ENCODE measurements around the gene PPP1R1C. TPM values are rescaled to one million over a fixed set of nuclear protein-coding genes. Genes with fewer than 3 reads are reported as not detected.

The PPP1R1C gene
- total and polyA plus RNA-seq, 2 donors from 2014 or later = 2.5 TPM

DNA sequence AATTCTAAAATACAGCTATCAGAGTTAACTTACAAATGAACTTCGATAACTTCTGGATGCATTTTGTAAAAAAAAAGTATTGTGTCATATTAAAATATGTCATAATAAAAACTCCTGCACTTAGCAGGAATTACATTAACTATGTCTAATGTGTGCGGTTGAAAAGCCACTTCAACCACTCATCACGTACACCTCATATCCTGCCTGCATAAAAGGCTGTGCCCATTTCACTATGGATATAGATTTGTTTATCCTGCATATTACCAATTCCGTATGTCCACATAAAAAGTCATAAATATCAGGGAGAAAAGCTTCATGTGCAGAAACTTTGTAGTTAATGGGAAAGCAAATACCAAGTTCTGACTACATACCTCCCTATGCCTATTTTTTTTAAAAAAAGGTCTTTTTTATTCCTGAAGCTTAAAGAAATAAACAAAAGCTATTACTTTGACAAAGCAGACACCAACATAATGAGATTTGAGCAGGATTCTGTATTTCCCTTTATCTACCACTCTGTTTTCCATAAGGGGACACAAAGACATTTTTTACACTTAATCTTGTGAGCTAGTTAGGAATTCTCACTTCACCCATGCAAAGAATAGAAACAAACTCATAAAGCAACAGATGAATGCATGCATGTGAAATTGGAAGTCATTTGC is 96.1 kb downstream of the PPP1R1C start:
- FAIRE-seq = no peak
- no peak overlapping the region for H3K9ac ChIP-seq (ENCODE audit: low read length in 3 of 3)
- TF ChIP-seq, protein P1, sequence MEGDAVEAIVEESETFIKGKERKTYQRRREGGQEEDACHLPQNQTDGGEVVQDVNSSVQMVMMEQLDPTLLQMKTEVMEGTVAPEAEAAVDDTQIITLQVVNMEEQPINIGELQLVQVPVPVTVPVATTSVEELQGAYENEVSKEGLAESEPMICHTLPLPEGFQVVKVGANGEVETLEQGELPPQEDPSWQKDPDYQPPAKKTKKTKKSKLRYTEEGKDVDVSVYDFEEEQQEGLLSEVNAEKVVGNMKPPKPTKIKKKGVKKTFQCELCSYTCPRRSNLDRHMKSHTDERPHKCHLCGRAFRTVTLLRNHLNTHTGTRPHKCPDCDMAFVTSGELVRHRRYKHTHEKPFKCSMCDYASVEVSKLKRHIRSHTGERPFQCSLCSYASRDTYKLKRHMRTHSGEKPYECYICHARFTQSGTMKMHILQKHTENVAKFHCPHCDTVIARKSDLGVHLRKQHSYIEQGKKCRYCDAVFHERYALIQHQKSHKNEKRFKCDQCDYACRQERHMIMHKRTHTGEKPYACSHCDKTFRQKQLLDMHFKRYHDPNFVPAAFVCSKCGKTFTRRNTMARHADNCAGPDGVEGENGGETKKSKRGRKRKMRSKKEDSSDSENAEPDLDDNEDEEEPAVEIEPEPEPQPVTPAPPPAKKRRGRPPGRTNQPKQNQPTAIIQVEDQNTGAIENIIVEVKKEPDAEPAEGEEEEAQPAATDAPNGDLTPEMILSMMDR (IDR thresholded peaks at IDR 0.05; ENCODE audit: borderline replicate concordance, extremely low read depth, insufficient read depth) = no peak
- no peaks in the 10 kb centered on the region for H3K9me3 ChIP-seq (ENCODE audit: control insufficient read depth in 2 of 3, insufficient read depth in 1 of 3, low read length in 3 of 3)
- no peak for DNase-seq
- H3K4me1 ChIP-seq (ENCODE audit: control insufficient read depth in 2 of 3, insufficient read depth in 2 of 3, low read depth in 1 of 3, low read length in 3 of 3) = peaks cover 0 to 2% (median 0%) of the 10 kb centered on the region in 3 donors
- H3K27ac ChIP-seq (ENCODE audit: low read depth in 2 of 2, low read length in 2 of 2) = no peak overlapping the region
- intact Hi-C loops (cut with DNase I) = no loop called here
- no peak overlapping the region for H3K4me3 ChIP-seq (ENCODE audit: low read length in 3 of 3)
- H3K27me3 ChIP-seq (ENCODE audit: control insufficient read depth, insufficient read depth, low read length) = no peaks in the 10 kb centered on the region
- H3K36me3 ChIP-seq (ENCODE audit: control insufficient read depth in 2 of 3, insufficient read depth in 3 of 3, low read length in 3 of 3) = no peaks in the 10 kb centered on the region

DNA sequence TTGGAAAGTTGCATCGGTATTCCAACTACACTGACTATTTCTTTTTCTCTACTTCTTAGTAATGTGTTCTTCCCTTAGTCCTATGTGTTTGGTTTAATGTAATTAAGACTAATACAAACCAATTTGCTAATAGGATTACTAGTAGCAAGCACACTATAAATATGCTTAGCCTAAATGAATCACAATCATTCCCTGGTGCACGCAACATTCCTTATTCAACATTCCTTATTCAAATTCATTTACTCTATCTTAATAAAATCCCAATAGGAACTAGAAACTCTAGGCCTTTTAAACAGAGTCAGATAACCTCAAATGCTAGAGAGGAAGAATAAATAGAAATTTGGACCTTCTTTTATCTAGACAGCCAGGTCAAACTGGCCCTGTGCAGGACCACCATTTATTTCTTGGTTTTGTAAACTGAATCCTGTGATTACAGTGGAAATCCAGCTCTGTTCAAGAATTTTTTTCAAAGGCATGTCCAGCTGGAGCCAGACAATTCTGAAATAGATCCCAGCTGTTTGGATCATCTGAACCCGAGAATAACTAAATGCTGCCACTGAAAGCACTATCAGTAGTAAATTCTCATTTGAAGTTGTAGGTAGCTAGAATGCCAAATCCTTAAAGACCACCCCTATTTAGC is 103.1 kb downstream of the PPP1R1C start:
- H3K36me3 ChIP-seq (ENCODE audit: control insufficient read depth in 2 of 3, insufficient read depth in 3 of 3, low read length in 3 of 3) = no peaks in the 10 kb centered on the region
- H3K27ac ChIP-seq (ENCODE audit: low read depth in 2 of 2, low read length in 2 of 2) = no peak overlapping the region
- intact Hi-C loops (cut with DNase I) = no loop called here
- no peaks in the 10 kb centered on the region for H3K27me3 ChIP-seq (ENCODE audit: control insufficient read depth, insufficient read depth, low read length)
- DNase-seq = peak in 3 of 5 donors; percentile 19 to 68 (median 54)
- TF ChIP-seq, protein P1 (IDR thresholded peaks at IDR 0.05; ENCODE audit: borderline replicate concordance, extremely low read depth, insufficient read depth) = no peak
- H3K9me3 ChIP-seq (ENCODE audit: control insufficient read depth in 2 of 3, insufficient read depth in 1 of 3, low read length in 3 of 3) = no peaks in the 10 kb centered on the region
- no peak overlapping the region for H3K4me3 ChIP-seq (ENCODE audit: low read length in 3 of 3)
- no peaks in the 10 kb centered on the region for H3K4me1 ChIP-seq (ENCODE audit: control insufficient read depth in 2 of 3, insufficient read depth in 2 of 3, low read depth in 1 of 3, low read length in 3 of 3)
- no peak overlapping the region for H3K9ac ChIP-seq (ENCODE audit: low read length in 3 of 3)
- FAIRE-seq = no peak

DNA sequence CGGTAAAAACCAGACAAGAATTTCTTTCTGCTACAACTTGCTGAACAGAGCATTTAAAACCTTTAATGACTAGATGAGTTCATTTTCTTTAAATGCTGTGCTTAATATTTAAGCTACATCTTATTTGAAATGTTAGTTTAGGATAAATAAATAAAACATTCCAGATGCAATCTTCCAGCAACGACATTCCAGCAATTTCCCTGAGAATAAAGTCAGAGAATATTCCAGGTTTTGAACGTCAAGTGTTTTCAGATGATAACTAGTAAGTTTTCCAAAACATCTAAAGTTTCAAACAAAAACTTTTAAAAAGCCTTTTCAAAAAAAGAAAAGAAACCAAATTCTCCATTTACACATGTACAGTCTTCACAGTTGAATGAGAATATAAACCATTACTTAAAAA is 104.8 kb downstream of the PPP1R1C start:
- no peaks in the 10 kb centered on the region for H3K4me1 ChIP-seq (ENCODE audit: control insufficient read depth in 2 of 3, insufficient read depth in 2 of 3, low read depth in 1 of 3, low read length in 3 of 3)
- H3K27me3 ChIP-seq (ENCODE audit: control insufficient read depth, insufficient read depth, low read length) = no peaks in the 10 kb centered on the region
- H3K9me3 ChIP-seq (ENCODE audit: control insufficient read depth in 2 of 3, insufficient read depth in 1 of 3, low read length in 3 of 3) = no peaks in the 10 kb centered on the region
- FAIRE-seq (peak; percentile 54), DNase-seq (no peak)
- H3K27ac ChIP-seq (ENCODE audit: low read depth in 2 of 2, low read length in 2 of 2) = no peak overlapping the region
- H3K4me3 ChIP-seq (ENCODE audit: low read length in 3 of 3) = no peak overlapping the region
- H3K36me3 ChIP-seq (ENCODE audit: control insufficient read depth in 2 of 3, insufficient read depth in 3 of 3, low read length in 3 of 3) = no peaks in the 10 kb centered on the region
- H3K9ac ChIP-seq (ENCODE audit: low read length in 3 of 3) = no peak overlapping the region
- intact Hi-C loops (cut with DNase I) = no loop called here
- TF ChIP-seq, protein P1 (IDR thresholded peaks at IDR 0.05; ENCODE audit: borderline replicate concordance, extremely low read depth, insufficient read depth) = no peak

Data from kidney (tissue), 14 donors.